KBM-7 (cell line): ENCODE measurements around the gene LMOD1.
"Not testable (repeated sequence)": the region's sequence is repeated elsewhere in the genome, so short reads cannot be mapped to it uniquely, and the experiment has no call there.

ENCODE experiments used
- DNase-seq: peaks from one replicate; pipeline ENCODE4 v3.0.0-alpha.2; 2015
- in situ Hi-C: fragments of 300-500 bp; cut with MboI; formaldehyde crosslinking; loops from 2 replicates; pipeline ENCODE4 v1.14.3; 2020; ENCODE audit warnings: low sequenced_read_pairs, low pct_unique_long_range_greater_than_20kb, mixed read lengths

Gene LMOD1

DNA sequence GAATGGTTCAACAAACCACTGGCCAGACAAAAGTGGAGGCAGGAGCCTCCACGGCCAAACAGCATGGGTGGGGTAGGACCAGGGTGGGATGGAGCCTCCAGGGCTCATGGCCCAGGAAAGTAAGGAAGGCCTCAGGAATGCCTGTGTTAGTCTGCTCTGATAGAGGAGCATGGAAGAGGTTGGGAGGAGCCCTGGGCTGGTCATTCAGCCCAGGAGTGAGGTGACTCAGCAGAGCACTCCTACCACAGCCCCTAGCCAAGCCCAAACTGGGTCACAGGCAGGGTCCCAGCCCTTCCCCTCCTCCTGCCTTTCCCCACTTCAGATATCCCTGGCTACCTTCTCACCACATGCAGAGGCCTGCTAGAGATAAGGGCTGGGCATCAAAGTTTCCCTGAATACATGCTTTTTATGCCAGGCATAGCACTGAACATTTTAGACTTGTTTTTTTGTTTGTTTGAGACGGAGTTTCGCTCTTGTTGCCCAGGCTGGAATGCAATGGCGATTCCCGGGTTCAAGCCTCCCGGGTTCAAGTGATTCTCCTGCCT is 60.7 kb downstream of the LMOD1 start:
- DNase-seq = no peak
- in situ Hi-C loops = loop anchor here (25.0 kb wide), 1 partner anchor 227 kb away; the partner anchor contains the start of gene GPR37L1

- in situ Hi-C loops = loop anchor here (25.0 kb wide), 1 partner anchor 228 kb away; the partner anchor contains the start of gene GPR37L1
- DNase-seq = no peak
These were observed 61.9 kb downstream of the LMOD1 start for GRCh38 chr1:201884425-201884824.

DNA sequence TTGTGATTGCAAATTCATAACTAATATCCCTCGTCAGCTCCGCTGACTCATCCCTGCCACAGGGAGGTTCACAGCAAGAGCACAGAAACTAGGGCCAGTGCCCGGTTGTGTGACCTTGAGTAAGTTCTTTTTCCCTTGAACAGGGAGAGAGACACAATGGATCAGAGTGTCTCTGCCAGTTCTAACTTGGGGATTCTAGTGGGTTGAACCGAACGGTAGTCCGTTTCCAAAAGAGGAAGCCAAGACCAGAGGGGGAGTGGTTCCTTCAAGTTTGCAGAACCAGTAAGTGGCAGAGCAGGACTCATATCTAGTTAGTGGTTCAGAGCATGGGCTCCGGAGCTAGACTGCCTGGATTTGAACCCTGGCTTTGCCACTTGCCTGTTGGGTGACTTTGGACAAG is 62.6 kb downstream of the LMOD1 start:
- DNase-seq = peak; percentile 59
- in situ Hi-C loops = loop anchor here (25.0 kb wide), 1 partner anchor 229 kb away; the partner anchor contains the start of gene GPR37L1

DNA sequence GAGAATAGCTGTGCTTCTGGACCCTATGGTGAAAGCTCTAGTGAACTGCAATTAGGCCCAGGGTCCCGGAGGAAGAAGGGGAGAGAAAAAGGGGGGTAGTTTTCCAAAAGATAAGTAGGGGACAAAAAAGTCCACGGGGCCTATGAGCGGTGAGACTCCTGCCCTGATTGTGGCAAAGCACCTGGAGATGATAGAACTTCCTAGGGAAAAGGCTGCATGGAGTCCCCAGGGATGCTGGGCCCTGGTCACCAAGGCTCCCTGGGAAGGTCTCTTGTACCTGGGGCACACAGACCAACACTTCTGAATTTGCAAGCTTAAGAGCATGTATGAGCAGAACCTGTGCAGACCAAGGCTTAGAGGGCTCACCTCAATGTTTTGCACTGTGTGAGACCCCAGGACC is 63.1 kb downstream of the LMOD1 start:
- no peak for DNase-seq
- in situ Hi-C loops = loop anchor here (25.0 kb wide), 1 partner anchor 229 kb away; the partner anchor contains the start of gene GPR37L1

GRCh38 chr1:201882665-201883132 is 63.6 kb downstream of the LMOD1 start:
- in situ Hi-C loops = loop anchor here (25.0 kb wide), 1 partner anchor 230 kb away; the partner anchor contains the start of gene GPR37L1
- DNase-seq = peak; percentile 85

GRCh38 chr1:201881617-201882016 is 64.7 kb downstream of the LMOD1 start:
- DNase-seq = no peak
- in situ Hi-C loops = loop anchor here (25.0 kb wide), 1 partner anchor 231 kb away; the partner anchor contains the start of gene GPR37L1

DNA sequence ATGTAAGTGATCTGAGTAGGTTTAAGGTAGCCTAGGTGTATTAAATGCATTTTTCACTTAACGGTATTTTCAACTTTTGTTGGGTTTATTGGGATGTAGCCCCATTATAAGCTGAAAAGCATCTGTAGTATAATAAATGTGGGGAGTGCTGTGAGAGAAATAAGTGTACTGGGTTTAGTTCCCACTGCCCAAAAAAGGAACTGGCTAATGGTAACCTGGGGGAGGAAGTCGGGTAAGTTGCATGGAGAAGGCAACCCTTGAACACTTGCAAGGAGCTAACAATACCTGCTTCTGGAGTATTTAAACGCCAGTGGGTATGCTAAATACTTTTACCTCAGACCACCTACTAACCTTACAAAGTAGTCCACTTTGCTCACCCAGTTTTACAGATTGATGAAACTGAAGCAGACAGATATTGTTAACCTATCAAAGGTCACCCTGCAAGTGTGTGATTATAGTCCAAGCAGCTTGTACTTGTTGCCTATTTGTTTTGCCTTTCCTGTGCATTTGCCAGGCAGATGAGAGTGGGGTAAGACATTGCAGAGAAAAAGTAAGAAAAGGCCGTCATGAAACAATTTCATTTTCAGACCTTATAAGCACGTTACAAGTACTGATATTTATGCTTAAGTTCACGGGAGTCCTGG is 65.3 kb downstream of the LMOD1 start:
- in situ Hi-C loops = loop anchor here (25.0 kb wide), 1 partner anchor 231 kb away; the partner anchor contains the start of gene GPR37L1
- DNase-seq = peak; percentile 45

GRCh38 chr1:201877877-201878401 is 68.4 kb downstream of the LMOD1 start:
- DNase-seq = peak; percentile 52
- in situ Hi-C loops = loop anchor here (25.0 kb wide), 1 partner anchor 234 kb away; the partner anchor contains the start of gene GPR37L1

- in situ Hi-C loops = loop anchor here (25.0 kb wide), 1 partner anchor 236 kb away; the partner anchor contains the start of gene GPR37L1
- DNase-seq = no peak
These were observed 70.1 kb downstream of the LMOD1 start for GRCh38 chr1:201876148-201876818.

DNA sequence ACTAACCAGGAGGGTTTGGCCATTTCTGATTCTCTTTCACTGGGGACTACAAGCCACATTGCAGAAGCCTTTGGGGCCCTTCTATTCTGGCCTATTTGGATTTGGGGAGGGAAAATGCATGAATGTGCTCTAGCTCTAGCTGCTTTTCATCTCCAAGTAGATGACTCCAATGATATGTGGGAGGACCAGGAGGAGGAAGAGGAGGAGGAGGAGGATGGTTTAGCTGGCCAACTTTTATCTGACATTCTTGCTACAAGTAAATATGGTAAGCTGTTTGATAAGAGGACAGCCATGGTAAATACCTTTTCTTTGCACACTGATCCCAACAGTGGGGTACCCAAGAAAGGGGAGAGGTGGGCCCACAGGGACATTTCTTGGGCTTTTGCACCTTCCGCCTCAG is 71.7 kb downstream of the LMOD1 start:
- in situ Hi-C loops = loop anchor here (25.0 kb wide), 1 partner anchor 238 kb away; the partner anchor contains the start of gene GPR37L1
- DNase-seq = no peak

DNA sequence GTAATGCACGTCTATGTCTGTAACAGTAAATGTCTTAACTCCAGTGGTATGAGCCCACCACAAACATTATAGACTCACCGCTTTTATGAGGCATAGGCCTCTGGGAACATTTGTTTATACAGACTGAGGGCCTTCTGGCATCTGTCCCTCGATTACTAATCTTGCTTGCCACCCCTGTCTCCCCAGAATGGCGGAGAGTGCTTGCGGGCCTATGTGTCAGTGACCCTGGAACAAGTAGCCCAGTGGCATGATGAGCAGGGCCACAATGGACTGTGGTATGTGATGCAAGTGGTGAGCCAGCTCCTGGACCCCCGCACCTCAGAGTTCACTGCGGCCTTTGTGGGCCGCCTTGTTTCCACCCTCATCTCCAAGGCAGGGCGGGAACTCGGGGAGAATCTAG is 76.0 kb downstream of the LMOD1 start:
- no peak for DNase-seq
- in situ Hi-C loops = no loop called here

GRCh38 chr1:201861448-201861847 is 84.9 kb downstream of the LMOD1 start:
- in situ Hi-C loops = no loop called here
- no peak for DNase-seq

DNA sequence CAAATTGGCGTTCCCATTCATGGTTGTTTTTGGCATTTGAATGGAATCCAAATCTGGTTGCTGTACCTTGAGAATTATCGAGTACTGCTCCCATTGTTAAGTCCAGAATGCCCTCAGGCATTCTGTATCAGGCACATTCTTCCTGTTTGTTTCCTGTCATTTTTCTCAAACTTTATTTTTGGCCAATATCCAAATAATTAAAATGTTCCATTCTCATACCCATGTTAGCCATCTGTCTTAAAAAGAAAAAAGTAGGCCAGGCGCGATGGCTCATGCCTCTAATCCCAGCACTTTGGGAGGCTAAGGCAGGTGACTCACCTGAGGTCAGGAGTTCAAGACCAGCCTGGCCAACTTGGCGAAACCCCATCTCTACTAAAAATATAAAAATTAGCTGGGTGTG is 86.9 kb downstream of the LMOD1 start:
- no peak for DNase-seq

DNA sequence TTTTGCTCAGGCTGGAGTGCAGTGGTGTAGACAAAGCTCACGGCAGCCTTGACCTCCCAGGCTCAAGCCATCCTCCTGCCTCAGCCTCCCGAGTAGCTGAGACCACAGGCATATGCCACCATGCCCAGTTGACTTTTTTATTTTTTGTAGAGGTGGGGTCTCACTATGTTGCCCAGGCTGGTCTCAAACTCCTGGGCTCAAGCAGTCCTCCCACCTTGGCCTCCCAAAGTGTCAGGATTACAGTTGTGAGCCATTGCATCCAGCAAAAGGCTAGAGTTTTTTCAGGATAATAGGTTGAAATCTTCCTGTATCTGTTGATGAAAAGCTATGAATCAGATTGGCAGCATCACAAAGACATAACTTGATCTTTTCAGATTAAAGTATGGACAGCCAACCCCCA is 89.6 kb downstream of the LMOD1 start:
- DNase-seq, in situ Hi-C loops: not testable (repeated sequence)

More for the DNA sequence above, 86.9 kb downstream of the LMOD1 start:
- in situ Hi-C loops = no loop called here

DNA sequence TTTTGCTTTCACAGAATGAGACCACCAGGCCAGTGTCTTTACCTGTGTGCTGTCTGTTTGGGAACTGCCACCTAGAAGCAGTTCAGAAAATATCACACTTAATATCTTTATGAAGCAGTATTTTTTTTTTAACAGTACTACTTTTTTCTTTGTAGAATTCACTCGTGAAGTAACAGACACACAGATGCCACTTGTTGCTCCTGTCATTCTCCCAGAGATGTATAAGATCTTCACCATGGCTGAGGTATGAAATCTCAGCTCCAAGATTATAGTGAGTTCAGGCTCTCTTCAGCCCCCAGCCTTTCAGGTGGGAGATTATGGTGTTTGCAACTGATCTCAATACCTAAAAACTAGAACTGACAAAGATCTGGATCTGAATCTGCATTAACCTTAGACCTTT is 94.4 kb downstream of the LMOD1 start:
- no peak for DNase-seq
- in situ Hi-C loops = no loop called here

DNA sequence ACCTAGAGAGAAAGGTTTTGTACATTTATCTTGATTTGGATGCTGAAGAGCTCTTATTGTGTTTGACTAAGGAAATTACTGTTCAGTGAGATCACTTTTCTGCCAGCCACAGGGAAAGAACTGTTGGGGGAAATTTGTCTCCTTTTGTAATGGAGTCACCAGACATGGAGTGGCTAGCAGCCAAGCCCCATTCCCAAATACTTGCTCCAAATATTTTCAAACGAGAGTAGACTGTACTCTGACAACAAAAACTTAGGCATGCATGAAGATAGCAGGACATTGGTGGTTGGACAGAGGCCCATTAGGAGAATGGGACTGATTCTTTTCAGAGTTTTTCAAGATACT is 96.3 kb downstream of the LMOD1 start:
- DNase-seq = no peak
- in situ Hi-C loops = no loop called here

- in situ Hi-C loops = no loop called here
- DNase-seq = no peak
These were observed 96.8 kb downstream of the LMOD1 start for GRCh38 chr1:201849372-201850052.

GRCh38 chr1:201848230-201848629 is 98.1 kb downstream of the LMOD1 start:
- DNase-seq = no peak
- in situ Hi-C loops = no loop called here

DNA sequence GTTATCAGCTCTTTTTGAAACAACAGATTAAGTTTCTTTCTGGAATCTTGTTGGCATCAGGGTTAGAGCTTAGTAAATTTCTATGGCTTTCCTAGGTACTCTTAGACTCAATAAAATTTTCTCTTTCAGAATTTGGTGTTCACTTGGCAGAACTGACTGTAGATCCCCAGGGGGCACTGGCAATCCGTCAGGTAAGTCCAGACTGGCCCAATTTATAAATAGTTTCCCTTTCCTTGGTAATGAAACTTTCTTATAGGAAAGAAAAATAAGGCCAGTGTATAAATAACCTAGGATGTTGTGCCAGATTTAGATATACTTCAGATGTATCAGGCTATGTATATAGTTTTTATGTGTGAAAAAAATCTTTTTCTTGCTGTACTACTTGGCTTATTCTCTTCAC is 99.2 kb downstream of the LMOD1 start:
- in situ Hi-C loops = no loop called here
- no peak for DNase-seq
